CD4-positive, alpha-beta memory T cell (primary cell): ENCODE data around the gene PYGO2. TPM values are rescaled to one million over a fixed set of nuclear protein-coding genes. Genes with fewer than 3 reads are reported as not detected.

Experiments
- CTCF ChIA-PET: fragments of 350-600 bp; sonication (Branson Sonifier 250); formaldehyde crosslinking; loops from one replicate; lab custom pipeline; 2021; ENCODE audit warnings: inconsistent platforms; ENCODE audit not compliant: partially characterized antibody; lab: Charles Lee
- POLR2A ChIA-PET: fragments of 350-600 bp; sonication (Branson Sonifier 250); formaldehyde crosslinking; loops from one replicate; lab custom pipeline; 2021; ENCODE audit not compliant: partially characterized antibody; lab: Charles Lee
- DNase-seq, 5 donors: peaks; one replicate each; pipeline versions ENCODE4 v3.0.0 to v3.0.0-alpha.2; 2020 to 2022; ENCODE audit warnings: mixed read lengths in 1 of 5
- H3K27ac ChIP-seq: one replicate; pipeline ENCODE4 v1.7.0; 2013; ENCODE audit warnings: low read depth, low read length
- H3K27me3 ChIP-seq: 2 replicates; pipeline ENCODE4 v1.7.0; 2013; ENCODE audit warnings: mild to moderate bottlenecking, low read length, moderate library complexity; ENCODE audit not compliant: insufficient read depth
- H3K36me3 ChIP-seq: 2 replicates; pipeline ENCODE4 v1.7.0; 2013; ENCODE audit warnings: mild to moderate bottlenecking, low read length, moderate library complexity; ENCODE audit not compliant: insufficient read depth
- H3K4me1 ChIP-seq: 2 replicates; pipeline ENCODE4 v1.7.0; 2013; ENCODE audit warnings: mild to moderate bottlenecking, low read length, moderate library complexity; ENCODE audit not compliant: insufficient read depth
- H3K4me3 ChIP-seq, 2 donors: one replicate each; pipeline ENCODE4 v1.7.0; 2013; ENCODE audit warnings: low read length in 2 of 2, mild to moderate bottlenecking in 1 of 2
- H3K9me3 ChIP-seq, 2 donors: one replicate each; pipeline ENCODE4 v1.7.0; 2013; ENCODE audit warnings: low read length in 2 of 2, control low read depth in 1 of 2; ENCODE audit not compliant: control insufficient read depth in 1 of 2
- H3K27ac Mint-ChIP-seq, 7 donors: one replicate each; pipeline ENCODE4 v1.8.0; 2020 to 2021; ENCODE audit warnings: mixed read lengths in 7 of 7, mild to moderate bottlenecking in 6 of 7, inconsistent platforms in 3 of 7, moderate library complexity in 3 of 7
- H3K27me3 Mint-ChIP-seq, 2 donors: one replicate each; pipeline ENCODE4 v1.8.0; 2020 to 2021; ENCODE audit warnings: mixed read lengths in 2 of 2
- H3K36me3 Mint-ChIP-seq, 2 donors: one replicate each; pipeline ENCODE4 v1.8.0; 2020 to 2021; ENCODE audit warnings: mixed read lengths in 2 of 2, inconsistent platforms in 1 of 2, mild to moderate bottlenecking in 1 of 2
- H3K4me1 Mint-ChIP-seq, 4 donors: one replicate each; pipeline ENCODE4 v1.8.0; 2020 to 2021; ENCODE audit warnings: mixed read lengths in 4 of 4, mild to moderate bottlenecking in 1 of 4
- H3K4me3 Mint-ChIP-seq, 8 donors: one replicate each; pipeline ENCODE4 v1.8.0; 2020 to 2021; ENCODE audit warnings: mixed read lengths in 8 of 8, mild to moderate bottlenecking in 7 of 8, moderate library complexity in 6 of 8, inconsistent platforms in 3 of 8
- H3K9me3 Mint-ChIP-seq, 8 donors: one replicate each; pipeline ENCODE4 v1.8.0; 2020 to 2021; ENCODE audit warnings: mixed read lengths in 8 of 8, mild to moderate bottlenecking in 5 of 8, inconsistent platforms in 3 of 8, moderate library complexity in 1 of 8
- intact Hi-C: fragments of 100-400 bp; cut with micrococcal nuclease; formaldehyde crosslinking; loops from one replicate; pipeline ENCODE4 v1.15.1; 2023
- polyA plus RNA-seq, 2 donors: library from polyadenylated mRNA; unstranded; fragments of 300-500 nt; fragmentation: Illumina TruSeq; gene quantifications; one replicate each; pipeline ENCODE4 v1.2.3, GENCODE V29; 2021
- total RNA-seq, 2 experiments: library from RNA; stranded (reverse); gene quantifications; one replicate each; pipeline ENCODE4 v1.2.3, GENCODE V29; 2021

The PYGO2 gene
- total and polyA plus RNA-seq, 4 experiments from 2014 or later, result 22.5 to 80.2 (median 66.3) TPM

- peak overlapping the region in 6 of 7 donors; percentile 53 to 82 (median 68) for H3K27ac Mint-ChIP-seq
- Histone ChIP-seq H3K4me1 (peaks cover 13% of the 10 kb centered on the region), H3K36me3 (peaks cover 42% of the 10 kb centered on the region), H3K9me3 (no peaks in the 10 kb centered on the region), H3K4me3 (no peak overlapping the region), H3K27me3 (no peaks in the 10 kb centered on the region), H3K27ac (peak overlapping the region; percentile 18)
- H3K36me3 Mint-ChIP-seq, result peaks cover 44 to 59% of the 10 kb centered on the region in 2 donors
- H3K9me3 Mint-ChIP-seq, result no peaks in the 10 kb centered on the region
- intact Hi-C loops, result no loop called here
- ChIA-PET CTCF (interaction anchor here (2.5 kb wide), 1 partner anchor 11 kb away, joined by 10 read pairs; the partner anchor contains the start of gene PMVK), POLR2A (interaction anchor here (0.5 to 1.4 kb wide), 3 partner anchors 11 to 30 kb away, joined by 4 to 7 read pairs (median 5); partner anchors contain the start of genes PBXIP1 and PMVK)
- peaks cover 4 to 17% (median 12%) of the 10 kb centered on the region in 4 donors for H3K4me1 Mint-ChIP-seq
- H3K27me3 Mint-ChIP-seq, result no peaks in the 10 kb centered on the region
- H3K4me3 Mint-ChIP-seq, result no peak overlapping the region
- DNase-seq, result no peak
Observed at GRCh38 chr1:154925335-154926170, 36.0 kb downstream of the PYGO2 start.

DNA sequence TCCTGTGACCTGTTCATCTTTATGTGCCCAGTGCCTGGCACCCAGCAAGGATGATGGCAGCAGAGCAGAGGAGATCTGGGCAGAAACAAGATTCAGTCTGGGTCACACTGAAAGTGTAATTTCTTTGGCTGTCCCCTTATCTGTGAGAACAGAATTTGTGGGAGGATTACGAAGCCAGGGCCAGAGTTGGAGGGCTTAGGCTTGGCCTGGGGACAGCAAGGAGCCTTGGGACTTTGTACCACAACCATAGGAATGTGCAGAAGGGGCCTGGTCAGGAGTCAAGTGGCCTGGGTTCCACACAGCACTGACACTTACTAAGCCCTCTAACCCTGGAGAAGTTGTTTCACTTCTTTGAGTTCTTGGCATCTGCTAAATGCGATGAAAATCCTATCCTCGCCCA, 37.9 kb downstream of the PYGO2 start:
- Mint-ChIP-seq H3K4me1 (peaks cover 4 to 17% (median 12%) of the 10 kb centered on the region in 4 donors), H3K4me3 (no peak overlapping the region), H3K36me3 (peaks cover 40 to 52% of the 10 kb centered on the region in 2 donors), H3K9me3 (no peaks in the 10 kb centered on the region), H3K27me3 (no peaks in the 10 kb centered on the region), H3K27ac (peak overlapping the region in 2 of 7 donors; percentile 24 to 71)
- POLR2A ChIA-PET, result no interaction called here
- Histone ChIP-seq H3K4me3 (no peak overlapping the region), H3K4me1 (peaks cover 13% of the 10 kb centered on the region), H3K27me3 (no peaks in the 10 kb centered on the region), H3K36me3 (peaks cover 36% of the 10 kb centered on the region), H3K9me3 (no peaks in the 10 kb centered on the region), H3K27ac (no peak overlapping the region)
- CTCF ChIA-PET, result interaction anchor here (2.5 kb wide), 1 partner anchor 12 kb away, joined by 10 read pairs; the partner anchor contains the start of gene PMVK
- intact Hi-C loops, result no loop called here
- DNase-seq, result no peak

- H3K4me1 ChIP-seq, result no peaks in the 10 kb centered on the region
- Mint-ChIP-seq H3K9me3 (peaks cover 0 to 5% (median 0%) of the 10 kb centered on the region in 8 donors), H3K27ac (no peak overlapping the region), H3K27me3 (no peaks in the 10 kb centered on the region), H3K4me1 (no peaks in the 10 kb centered on the region), H3K4me3 (no peak overlapping the region), H3K36me3 (peaks cover 5 to 15% of the 10 kb centered on the region in 2 donors)
- no peak for DNase-seq
- ChIA-PET POLR2A (no interaction called here), CTCF (interaction anchor here (0.8 to 1.3 kb wide), 3 partner anchors 17 to 260 kb away, joined by 3 read pairs; partner anchors contain the start of gene KRTCAP2)
- no peaks in the 10 kb centered on the region for H3K36me3 ChIP-seq
- no peaks in the 10 kb centered on the region for H3K27me3 ChIP-seq
- no peak overlapping the region for H3K27ac ChIP-seq
- H3K9me3 ChIP-seq, result no peaks in the 10 kb centered on the region
- intact Hi-C loops, result no loop called here
- no peak overlapping the region for H3K4me3 ChIP-seq
Observed at GRCh38 chr1:154913273-154913672, 48.3 kb downstream of the PYGO2 start.

DNA sequence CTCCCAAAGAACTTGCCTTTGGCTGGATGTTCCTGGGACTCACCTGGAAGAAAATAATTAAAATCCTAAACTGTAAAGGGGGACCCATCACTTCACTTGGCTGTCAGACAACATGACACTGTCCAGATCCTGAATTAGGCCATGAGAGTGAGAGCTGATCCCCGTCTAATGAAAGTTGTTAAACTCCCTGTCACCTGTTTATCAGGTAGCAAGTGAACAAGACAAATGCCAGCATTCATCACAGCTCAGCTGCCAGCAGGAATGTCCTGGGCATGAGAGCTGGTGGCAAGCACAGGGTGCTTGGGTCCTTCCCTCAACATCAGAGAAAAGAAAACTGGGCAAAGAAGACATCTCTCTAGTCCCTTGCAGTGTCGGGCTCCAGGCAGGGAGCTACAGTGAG, 48.8 kb downstream of the PYGO2 start:
- Histone ChIP-seq H3K36me3 (no peaks in the 10 kb centered on the region), H3K27me3 (no peaks in the 10 kb centered on the region), H3K4me3 (no peak overlapping the region), H3K27ac (no peak overlapping the region), H3K9me3 (no peaks in the 10 kb centered on the region), H3K4me1 (no peaks in the 10 kb centered on the region)
- intact Hi-C loops, result no loop called here
- no peak for DNase-seq
- no peak overlapping the region for H3K4me3 Mint-ChIP-seq
- peaks cover 5 to 15% of the 10 kb centered on the region in 2 donors for H3K36me3 Mint-ChIP-seq
- peaks cover 0 to 5% (median 0%) of the 10 kb centered on the region in 8 donors for H3K9me3 Mint-ChIP-seq
- no peaks in the 10 kb centered on the region for H3K4me1 Mint-ChIP-seq
- H3K27me3 Mint-ChIP-seq, result no peaks in the 10 kb centered on the region
- H3K27ac Mint-ChIP-seq, result no peak overlapping the region
- CTCF ChIA-PET, result interaction anchor here (0.8 to 1.3 kb wide), 3 partner anchors 17 to 260 kb away, joined by 3 read pairs; partner anchors contain the start of gene KRTCAP2
- POLR2A ChIA-PET, result no interaction called here

GRCh38 chr1:154911691-154912550, 49.7 kb downstream of the PYGO2 start:
- Mint-ChIP-seq H3K4me3 (no peak overlapping the region), H3K27ac (no peak overlapping the region), H3K9me3 (peaks cover 0 to 5% (median 0%) of the 10 kb centered on the region in 8 donors), H3K36me3 (peaks cover 5 to 13% of the 10 kb centered on the region in 2 donors), H3K27me3 (no peaks in the 10 kb centered on the region), H3K4me1 (no peaks in the 10 kb centered on the region)
- ChIA-PET CTCF (no interaction called here), POLR2A (no interaction called here)
- Histone ChIP-seq H3K9me3 (no peaks in the 10 kb centered on the region), H3K36me3 (no peaks in the 10 kb centered on the region), H3K27ac (no peak overlapping the region), H3K27me3 (no peaks in the 10 kb centered on the region), H3K4me1 (no peaks in the 10 kb centered on the region), H3K4me3 (no peak overlapping the region)
- DNase-seq, result no peak
- intact Hi-C loops, result no loop called here

GRCh38 chr1:154910851-154911250, 50.7 kb downstream of the PYGO2 start:
- intact Hi-C loops, result no loop called here
- DNase-seq, result no peak
- ChIA-PET CTCF (interaction anchor here (1.4 to 1.6 kb wide), 2 partner anchors 32 to 107 kb away, joined by 3 to 4 read pairs; no protein-coding TSS in a partner anchor), POLR2A (no interaction called here)
- Mint-ChIP-seq H3K4me1 (no peaks in the 10 kb centered on the region), H3K4me3 (no peak overlapping the region), H3K9me3 (no peaks in the 10 kb centered on the region), H3K27ac (no peak overlapping the region), H3K27me3 (no peaks in the 10 kb centered on the region), H3K36me3 (peaks cover 1 to 5% of the 10 kb centered on the region in 2 donors)
- Histone ChIP-seq H3K27me3 (no peaks in the 10 kb centered on the region), H3K4me1 (no peaks in the 10 kb centered on the region), H3K27ac (no peak overlapping the region), H3K9me3 (no peaks in the 10 kb centered on the region), H3K4me3 (no peak overlapping the region), H3K36me3 (no peaks in the 10 kb centered on the region)
